ENCODE measurements around the gene PPP1R1C. TPM values are rescaled to one million over a fixed set of nuclear protein-coding genes. Genes with fewer than 3 reads are reported as not detected.

PPP1R1C gene
- total RNA-seq, 1 experiment from 2014 or later = 4.0 TPM

DNA sequence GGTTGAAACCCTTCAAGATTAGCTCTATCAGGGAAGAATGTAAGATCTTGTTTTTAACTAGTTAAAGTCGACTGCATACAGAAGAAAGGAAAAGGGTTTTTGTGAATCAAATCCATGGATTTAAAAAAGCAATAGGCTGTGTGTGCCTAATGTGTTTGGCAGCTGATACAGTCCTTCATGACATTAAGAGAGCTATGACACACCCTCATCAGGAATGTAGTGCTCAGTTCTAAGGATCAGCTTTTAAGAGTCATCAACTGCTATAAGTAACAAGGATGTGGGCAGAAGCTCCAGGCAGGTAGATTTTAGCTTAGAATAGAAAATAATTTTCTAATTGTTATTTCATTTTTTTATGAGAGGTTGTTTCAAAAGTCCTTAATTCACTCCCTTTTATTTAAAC, 52.9 kb downstream of the PPP1R1C start:
- Histone ChIP-seq H2BK20ac (ENCODE audit: low read depth, low read length, poor library complexity, severe bottlenecking) (no peak overlapping the region), H3K56ac (ENCODE audit: insufficient read length, low read depth, low read length) (no peak overlapping the region), H2BK12ac (ENCODE audit: insufficient read length, low read depth, low read length) (no peak overlapping the region), H3K9ac (ENCODE audit: extremely low read depth, insufficient read length, low read length) (no peak overlapping the region), H2AFZ (ENCODE audit: low read length) (no peak overlapping the region), H3K79me1 (ENCODE audit: insufficient read depth, low read depth, low read length, poor library complexity, severe bottlenecking) (no peaks in the 10 kb centered on the region), H4K91ac (ENCODE audit: insufficient read length, low read depth, low read length) (no peak overlapping the region), H2BK5ac (ENCODE audit: insufficient read length, low read length) (no peak overlapping the region), H3T11ph (ENCODE audit: low read length) (no peak overlapping the region), H4K5ac (ENCODE audit: insufficient read length, low read depth, low read length) (no peak overlapping the region), H2BK120ac (ENCODE audit: low read depth, low read length, poor library complexity, severe bottlenecking) (no peak overlapping the region), H4K8ac (replicated peaks; ENCODE audit: insufficient read length, low read depth, low read length) (no peak overlapping the region), H3K4ac (ENCODE audit: low read depth, low read length) (no peak overlapping the region), H4K20me1 (ENCODE audit: control insufficient read depth, insufficient read depth, insufficient read length) (no peaks in the 10 kb centered on the region), H3K18ac (ENCODE audit: insufficient read length, low read depth, low read length) (no peak overlapping the region), H3K23me2 (ENCODE audit: insufficient read length, low read depth, low read length, poor library complexity, severe bottlenecking) (no peaks in the 10 kb centered on the region), H2BK15ac (ENCODE audit: low read depth, low read length) (no peak overlapping the region), H3K23ac (ENCODE audit: insufficient read length, low read depth, low read length) (no peak overlapping the region), H3K9me3 (ENCODE audit: control insufficient read depth, low read depth, low read length) (no peaks in the 10 kb centered on the region), H3K27ac (ENCODE audit: insufficient read length, low read depth, low read length) (no peak overlapping the region), H3K14ac (ENCODE audit: insufficient read depth, low read length) (no peak overlapping the region), H3K79me2 (ENCODE audit: insufficient read depth, low read length) (no peaks in the 10 kb centered on the region), H2AK5ac (ENCODE audit: insufficient read length, low read length) (no peak overlapping the region), H3K27me3 (ENCODE audit: insufficient read depth, low read length) (no peaks in the 10 kb centered on the region), H3K4me1 (ENCODE audit: insufficient read depth, low read length) (no peaks in the 10 kb centered on the region), H3K4me2 (ENCODE audit: insufficient read depth, insufficient read length, low read length) (no peak overlapping the region)
- Mint-ChIP-seq H3K9me3 (no peaks in the 10 kb centered on the region), H3K27me3 (ENCODE audit: low read depth) (no peaks in the 10 kb centered on the region), H3K36me3 (ENCODE audit: insufficient read depth in 1 of 3, low read depth in 3 of 3) (no peaks in the 10 kb centered on the region), H3K4me1 (no peaks in the 10 kb centered on the region), H3K27ac (no peak overlapping the region), H3K4me3 (no peak overlapping the region)
- DNase-seq = no peak
- TF ChIP-seq, protein P1, sequence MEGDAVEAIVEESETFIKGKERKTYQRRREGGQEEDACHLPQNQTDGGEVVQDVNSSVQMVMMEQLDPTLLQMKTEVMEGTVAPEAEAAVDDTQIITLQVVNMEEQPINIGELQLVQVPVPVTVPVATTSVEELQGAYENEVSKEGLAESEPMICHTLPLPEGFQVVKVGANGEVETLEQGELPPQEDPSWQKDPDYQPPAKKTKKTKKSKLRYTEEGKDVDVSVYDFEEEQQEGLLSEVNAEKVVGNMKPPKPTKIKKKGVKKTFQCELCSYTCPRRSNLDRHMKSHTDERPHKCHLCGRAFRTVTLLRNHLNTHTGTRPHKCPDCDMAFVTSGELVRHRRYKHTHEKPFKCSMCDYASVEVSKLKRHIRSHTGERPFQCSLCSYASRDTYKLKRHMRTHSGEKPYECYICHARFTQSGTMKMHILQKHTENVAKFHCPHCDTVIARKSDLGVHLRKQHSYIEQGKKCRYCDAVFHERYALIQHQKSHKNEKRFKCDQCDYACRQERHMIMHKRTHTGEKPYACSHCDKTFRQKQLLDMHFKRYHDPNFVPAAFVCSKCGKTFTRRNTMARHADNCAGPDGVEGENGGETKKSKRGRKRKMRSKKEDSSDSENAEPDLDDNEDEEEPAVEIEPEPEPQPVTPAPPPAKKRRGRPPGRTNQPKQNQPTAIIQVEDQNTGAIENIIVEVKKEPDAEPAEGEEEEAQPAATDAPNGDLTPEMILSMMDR (conservative IDR thresholded peaks at IDR 0.05) = no peak
- whole genome bisulfite sequencing (ENCODE audit: extremely low coverage, insufficient read length, low lambda C conversion rate) = no CpG with 5 or more reads among the region's 1 CpG
